Endothelial cell of umbilical vein (primary cell): ENCODE measurements around the gene ZNF385D. TPM values are rescaled to one million over a fixed set of nuclear protein-coding genes. Genes with fewer than 3 reads are reported as not detected.

Experiments
- BruUV-seq: library from RNA; stranded (reverse); fragments of 400-500 nt; replicated peaks from 2 replicates; lab custom pipeline; 2021; lab: Mats Ljungman, UMichigan
- CTCF ChIA-PET: fragments of 300-600, 350-600 bp; sonication (Branson Sonifier 250); formaldehyde crosslinking; loops from one replicate; lab custom pipeline; 2021; ENCODE audit warnings: antibody characterized with exemption, inconsistent platforms; lab: Charles Lee
- POLR2A ChIA-PET: fragments of 300-600, 350-600 bp; sonication (Branson Sonifier 250); formaldehyde crosslinking; loops from one replicate; lab custom pipeline; 2021; ENCODE audit warnings: antibody characterized with exemption, inconsistent platforms; lab: Charles Lee
- DNase-seq: peaks from one replicate; pipeline ENCODE4 v3.0.0-alpha.2; 2011; ENCODE audit warnings: low read depth, low spot score
- FAIRE-seq: peaks from 2 replicates; lab custom pipeline; 2011; peaks lifted over from hg19 to GRCh38; lab: Jason Lieb, UNC
- H2AFZ ChIP-seq: 2 replicates; pipeline ENCODE4 v1.6.0; 2012; ENCODE audit warnings: low read depth, low read length, control low read depth, inconsistent platforms
- H3K27ac ChIP-seq: 2 replicates; pipeline ENCODE4 v1.5.1; 2011; ENCODE audit warnings: low read depth, mild to moderate bottlenecking, control low read depth, low read length, moderate library complexity; ENCODE audit not compliant: insufficient read depth
- H3K27me3 ChIP-seq, 2 experiments: 2 replicates each; pipeline versions ENCODE4 v1.6.0 to v1.6.1; 2011; ENCODE audit warnings: low read length in 2 of 2, mixed read lengths in 1 of 2; ENCODE audit not compliant: control insufficient read depth in 2 of 2, insufficient read depth in 2 of 2
- H3K36me3 ChIP-seq, 2 experiments: 2 replicates in 1 of 2; 3 replicates in 1 of 2; pipeline ENCODE4 v1.5.1; 2011; ENCODE audit warnings: low read length in 2 of 2, mild to moderate bottlenecking in 1 of 2, moderate library complexity in 1 of 2; ENCODE audit not compliant: control insufficient read depth in 2 of 2, insufficient read depth in 2 of 2; ENCODE audit errors: extremely low read depth in 1 of 2
- H3K4me1 ChIP-seq: 3 replicates; pipeline ENCODE4 v1.5.1; 2011; ENCODE audit warnings: mild to moderate bottlenecking, low read length; ENCODE audit not compliant: control insufficient read depth, insufficient read depth; ENCODE audit errors: extremely low read depth
- H3K4me2 ChIP-seq: 2 replicates; pipeline ENCODE4 v1.6.1; 2011; ENCODE audit warnings: low read length, control low read depth, mixed read lengths; ENCODE audit not compliant: insufficient read depth
- H3K4me3 ChIP-seq, 3 experiments: fragments of 200-600 bp in 1 of 3; sonication (generic), shearing (Covaris generic) in 1 of 3; replicated peaks in 1 of 3; 2 replicates each; pipeline ENCODE4 v1.5.1; 2011 to 2016; ENCODE audit warnings: control low read depth in 3 of 3, low read length in 3 of 3, mild to moderate bottlenecking in 2 of 3, inconsistent platforms in 1 of 3, low read depth in 1 of 3, moderate library complexity in 1 of 3; ENCODE audit not compliant: insufficient read depth in 1 of 3
- H3K79me2 ChIP-seq: 2 replicates; pipeline ENCODE4 v1.6.0; 2012; ENCODE audit warnings: low read length, inconsistent platforms; ENCODE audit not compliant: control insufficient read depth, insufficient read depth
- H3K9ac ChIP-seq: replicated peaks from 2 replicates; pipeline ENCODE3; 2011; ENCODE audit warnings: low read length, control low read depth; ENCODE audit not compliant: insufficient read depth; ENCODE audit errors: extremely low read depth
- H3K9me1 ChIP-seq: replicated peaks from 3 replicates; pipeline ENCODE4 v1.6.0; 2011; ENCODE audit warnings: mild to moderate bottlenecking, low read length; ENCODE audit not compliant: control insufficient read depth, insufficient read depth; ENCODE audit errors: extremely low read depth
- H3K9me3 ChIP-seq: replicated peaks from 2 replicates; pipeline ENCODE4 v1.5.1; 2012; ENCODE audit warnings: low read length, inconsistent platforms; ENCODE audit not compliant: control insufficient read depth, insufficient read depth
- H4K20me1 ChIP-seq: replicated peaks from 2 replicates; pipeline ENCODE3; 2011; ENCODE audit warnings: mild to moderate bottlenecking, low read length; ENCODE audit not compliant: control insufficient read depth, insufficient read depth; ENCODE audit errors: extremely low read depth
- CTCF ChIP-seq, 2 donors: IDR thresholded peaks; 1 replicate in 1 of 2; 2 replicates in 1 of 2; pipeline ENCODE4 v1.5.1; 2011; ENCODE audit warnings: low read length in 2 of 2, mild to moderate bottlenecking in 2 of 2, moderate library complexity in 2 of 2, control low read depth in 1 of 2, inconsistent platforms in 1 of 2, low read depth in 1 of 2; ENCODE audit not compliant: insufficient read depth in 1 of 2; ENCODE audit errors: extremely low read depth in 1 of 2
- EZH2 ChIP-seq: IDR thresholded peaks from 2 replicates; pipeline ENCODE4 v1.6.1; 2012; ENCODE audit warnings: borderline replicate concordance, low read depth, mild to moderate bottlenecking, moderate library complexity, low read length, inconsistent platforms; ENCODE audit not compliant: severe bottlenecking
- FOS ChIP-seq: IDR thresholded peaks from 2 replicates; pipeline ENCODE4 v1.6.1; 2011; ENCODE audit warnings: mild to moderate bottlenecking, low read length, moderate library complexity, borderline replicate concordance; ENCODE audit not compliant: insufficient read depth
- GATA2 ChIP-seq: IDR thresholded peaks from 2 replicates; pipeline ENCODE4 v1.7.0; 2011; ENCODE audit warnings: low read depth, mild to moderate bottlenecking, moderate library complexity, mixed read lengths, low read length; ENCODE audit not compliant: insufficient read length, insufficient read depth
- JUN ChIP-seq: IDR thresholded peaks from 2 replicates; pipeline ENCODE4 v1.6.1; 2011; ENCODE audit warnings: borderline replicate concordance, low read depth; ENCODE audit not compliant: insufficient read length, insufficient read depth
- MAX ChIP-seq: IDR thresholded peaks from 2 replicates; pipeline ENCODE4 v1.6.1; 2011; ENCODE audit not compliant: insufficient read depth, insufficient read length
- MYC ChIP-seq: IDR thresholded peaks from one replicate; pipeline ENCODE4 v1.6.1; 2011; ENCODE audit warnings: mild to moderate bottlenecking, low read depth, low read length
- POLR2A ChIP-seq: IDR thresholded peaks from 2 replicates; pipeline ENCODE4 v1.6.1; 2012; ENCODE audit warnings: low read depth, mild to moderate bottlenecking, control low read depth, low read length
- POLR2AphosphoS5 ChIP-seq: IDR thresholded peaks from 2 replicates; pipeline ENCODE4 v1.6.1; 2012; ENCODE audit warnings: low read depth, mild to moderate bottlenecking, control low read depth, low read length, moderate library complexity; ENCODE audit not compliant: insufficient read depth
- dilution Hi-C: fragments of 300-500 bp; cut with MboI; formaldehyde crosslinking; loops from one replicate; pipeline ENCODE4 v1.15.0; 2019; ENCODE audit warnings: low sequenced_read_pairs; ENCODE audit not compliant: extremely low pct_ligation_motif_present
- intact Hi-C: fragments of 100-400 bp; cut with micrococcal nuclease; formaldehyde crosslinking; loops from one replicate; pipeline ENCODE4 v1.10.0; 2022
- polyA plus RNA-seq, 4 experiments: library from polyadenylated mRNA; depleted of rRNA in 3 of 4; stranded (reverse) in 3 of 4; unstranded in 1 of 4; fragments of >200 nt; gene quantifications; 2 replicates each; pipeline versions ENCODE4 v1.2.1 to v1.2.3, GENCODE V29; 2011 to 2012; ENCODE audit warnings: missing spikeins in 1 of 4
- total RNA-seq: library from RNA; stranded (reverse); gene quantifications from 2 replicates; pipeline ENCODE4 v1.2.3, GENCODE V29; 2021

The ZNF385D gene
- total and polyA plus RNA-seq, 2 donors (not counting 3 experiments of a cell fraction or from before 2014, with no cell fraction given) = not detected

GRCh38 chr3:21703291-21703690 is 47.7 kb downstream of the ZNF385D start:
- dilution Hi-C loops = no loop called here
- no peaks in the 10 kb centered on the region for H3K36me3 ChIP-seq
- H3K4me1 ChIP-seq = no peaks in the 10 kb centered on the region
- DNase-seq (no peak), FAIRE-seq (no peak)
- H4K20me1 ChIP-seq = no peaks in the 10 kb centered on the region
- TF ChIP-seq MYC (no peak), CTCF (IDR thresholded peaks at IDR 0.05; ENCODE audit: extremely low read depth in 1 of 2, insufficient read depth in 1 of 2, low read depth in 1 of 2, low read length in 2 of 2) (no peak), POLR2A (no peak), EZH2 (no peak), FOS (no peak), POLR2AphosphoS5 (no peak), GATA2 (no peak), JUN (no peak), MAX (no peak)
- ChIA-PET POLR2A (no interaction called here), CTCF (no interaction called here)
- no peak overlapping the region for H3K27ac ChIP-seq
- no peak overlapping the region for H3K4me2 ChIP-seq
- no peak overlapping the region for H3K9ac ChIP-seq
- H3K79me2 ChIP-seq = no peaks in the 10 kb centered on the region
- intact Hi-C loops = no loop called here
- no peaks in the 10 kb centered on the region for H3K9me3 ChIP-seq
- no peak overlapping the region for H3K4me3 ChIP-seq
- H2AFZ ChIP-seq = no peak overlapping the region
- no peaks in the 10 kb centered on the region for H3K9me1 ChIP-seq
- BruUV-seq = no TSS peak
- no peaks in the 10 kb centered on the region for H3K27me3 ChIP-seq
